ENCODE measurements around the gene NFATC1. TPM values are rescaled to one million over a fixed set of nuclear protein-coding genes. Genes with fewer than 3 reads are reported as not detected.

NFATC1 gene
- total RNA-seq, 6 experiments from 2014 or later: 0.57 to 2.0 (median 0.89) TPM

GRCh38 chr18:79531926-79532312 lies 136.2 kb downstream of the NFATC1 start:
- Mint-ChIP-seq H3K27ac (no peak overlapping the region), H3K27me3 (ENCODE audit: insufficient read depth) (peaks cover 23% of the 10 kb centered on the region), H3K36me3 (ENCODE audit: low read depth) (no peaks in the 10 kb centered on the region), H3K9me3 (no peaks in the 10 kb centered on the region), H3K4me3 (no peak overlapping the region), H3K4me1 (ENCODE audit: low read depth) (no peaks in the 10 kb centered on the region)
- no peak for TF ChIP-seq CTCF (IDR thresholded peaks at IDR 0.05)
- no peak for DNase-seq

- Mint-ChIP-seq H3K4me1 (ENCODE audit: low read depth) (no peaks in the 10 kb centered on the region), H3K9me3 (peaks cover under 1% of the 10 kb centered on the region; the same call in 1 of the 2 replicates), H3K27me3 (ENCODE audit: insufficient read depth) (peaks cover 23% of the 10 kb centered on the region), H3K4me3 (no peak overlapping the region), H3K36me3 (ENCODE audit: low read depth) (no peaks in the 10 kb centered on the region), H3K27ac (no peak overlapping the region)
- DNase-seq: no peak
- no peak for TF ChIP-seq CTCF (IDR thresholded peaks at IDR 0.05)
Measured at GRCh38 chr18:79532313-79533007, 136.7 kb downstream of the NFATC1 start.

GRCh38 chr18:79533146-79533545 lies 137.4 kb downstream of the NFATC1 start:
- no peak overlapping the region for H3K27ac Mint-ChIP-seq
- peaks cover 23% of the 10 kb centered on the region for H3K27me3 Mint-ChIP-seq (ENCODE audit: insufficient read depth)
- no peak for DNase-seq
- H3K9me3 Mint-ChIP-seq: peaks cover 7% of the 10 kb centered on the region
- no peaks in the 10 kb centered on the region for H3K4me1 Mint-ChIP-seq (ENCODE audit: low read depth)
- TF ChIP-seq CTCF (IDR thresholded peaks at IDR 0.05): no peak
- H3K36me3 Mint-ChIP-seq (ENCODE audit: low read depth): no peaks in the 10 kb centered on the region
- H3K4me3 Mint-ChIP-seq: no peak overlapping the region

- no peak overlapping the region for H3K4me3 Mint-ChIP-seq
- H3K4me1 Mint-ChIP-seq (ENCODE audit: low read depth): no peaks in the 10 kb centered on the region
- H3K36me3 Mint-ChIP-seq (ENCODE audit: low read depth): no peaks in the 10 kb centered on the region
- no peak overlapping the region for H3K27ac Mint-ChIP-seq
- no peak for TF ChIP-seq CTCF (IDR thresholded peaks at IDR 0.05)
- H3K9me3 Mint-ChIP-seq: peaks cover 8% of the 10 kb centered on the region
- H3K27me3 Mint-ChIP-seq (ENCODE audit: insufficient read depth): peaks cover 23% of the 10 kb centered on the region
- no peak for DNase-seq
Measured at GRCh38 chr18:79533591-79533990, 137.9 kb downstream of the NFATC1 start.

GRCh38 chr18:79534356-79534755 lies 138.6 kb downstream of the NFATC1 start:
- no peaks in the 10 kb centered on the region for H3K4me1 Mint-ChIP-seq (ENCODE audit: low read depth)
- H3K36me3 Mint-ChIP-seq (ENCODE audit: low read depth): no peaks in the 10 kb centered on the region
- H3K27ac Mint-ChIP-seq: no peak overlapping the region
- H3K9me3 Mint-ChIP-seq: peaks cover 12% of the 10 kb centered on the region
- no peak overlapping the region for H3K4me3 Mint-ChIP-seq
- no peak for DNase-seq
- H3K27me3 Mint-ChIP-seq (ENCODE audit: insufficient read depth): peaks cover 23% of the 10 kb centered on the region
- no peak for TF ChIP-seq CTCF (IDR thresholded peaks at IDR 0.05)

Measured in HFFc6 (cell line).